Right ventricle myocardium inferior (tissue), 1 donor: ENCODE data around the gene CDKN1B. TPM values are rescaled to one million over a fixed set of nuclear protein-coding genes. Genes with fewer than 3 reads are reported as not detected.

Experiments
- ATAC-seq: fragments of 200-7000 bp; cut with Tn5 transposase; one replicate; pipeline ENCODE4 v1.9.1; 2020; ENCODE audit warnings: mild to moderate bottlenecking, moderate library complexity
- DNase-seq: peaks from one replicate; pipeline ENCODE4 v3.0.0; 2021; ENCODE audit errors: missing footprints
- intact Hi-C: fragments of 100-400 bp; cut with DNase I; formaldehyde crosslinking; loops from one replicate; pipeline ENCODE4 v1.11.0; 2022
- total RNA-seq: library from RNA; stranded (reverse); fragmentation: NEBNext Ultra II Directional; extraction: Animal tissue kit (Norgen Biotek cat#: 25700); gene quantifications from one replicate; pipeline ENCODE4 v1.2.1, GENCODE V29; 2021
- donor health status: DM: no; HTN: yes; CAD: no; lungs with severe emphysema.

The CDKN1B gene
- total RNA-seq, 1 donor from 2014 or later, result 38.0 TPM

- intact Hi-C loops, result no loop called here
- DNase-seq (no peak), ATAC-seq (no peak)
Measured at GRCh38 chr12:12720672-12721161, 3.5 kb downstream of the CDKN1B start.

- no peak for ATAC-seq
- DNase-seq, result no peak
- intact Hi-C loops, result no loop called here
Measured at GRCh38 chr12:12721176-12721751, 4.1 kb downstream of the CDKN1B start.

GRCh38 chr12:12721814-12722434 is 4.8 kb downstream of the CDKN1B start:
- intact Hi-C loops, result no loop called here
- ATAC-seq (no peak), DNase-seq (no peak)

GRCh38 chr12:12722435-12723148 is 5.4 kb downstream of the CDKN1B start:
- ATAC-seq (no peak), DNase-seq (no peak)
- intact Hi-C loops, result no loop called here

- ATAC-seq, result no peak
Measured at GRCh38 chr12:12723149-12723680, 6.0 kb downstream of the CDKN1B start.

GRCh38 chr12:12723681-12724420 is 6.7 kb downstream of the CDKN1B start:
- intact Hi-C loops, result loop anchor here (2.0 kb wide), 2 partner anchors 63 to 161 kb away; partner anchors contain the start of gene DUSP16
- ATAC-seq (peak; percentile 18), DNase-seq (peak; percentile 75)

More at GRCh38 chr12:12723149-12723680, 6.0 kb downstream of the CDKN1B start:
- intact Hi-C loops, result no loop called here
- no peak for DNase-seq

GRCh38 chr12:12724421-12725085 is 7.4 kb downstream of the CDKN1B start:
- peak; percentile 74 for DNase-seq
- no peak for ATAC-seq
- intact Hi-C loops, result loop anchor here (1.0 to 2.0 kb wide), 3 partner anchors 7 to 162 kb away; partner anchors contain the start of genes CDKN1B and DUSP16

GRCh38 chr12:12725086-12725955 is 8.2 kb downstream of the CDKN1B start:
- intact Hi-C loops, result loop anchor here (1.0 to 2.0 kb wide), 3 partner anchors 8 to 163 kb away; partner anchors contain the start of genes CDKN1B and DUSP16
- ATAC-seq (peak; percentile 89), DNase-seq (peak; percentile 98)

- intact Hi-C loops, result loop anchor here (1.0 to 2.0 kb wide), 3 partner anchors 9 to 163 kb away; partner anchors contain the start of genes CDKN1B and DUSP16
- no peak for ATAC-seq
- DNase-seq, result no peak
Measured at GRCh38 chr12:12725956-12726554, 8.9 kb downstream of the CDKN1B start.

- no peak for ATAC-seq
- intact Hi-C loops, result no loop called here
- no peak for DNase-seq
Measured at GRCh38 chr12:12726555-12727093, 9.5 kb downstream of the CDKN1B start.

- intact Hi-C loops, result no loop called here
- no peak for DNase-seq
Measured at GRCh38 chr12:12731178-12731577, 14.0 kb downstream of the CDKN1B start.

GRCh38 chr12:12731785-12732184 is 14.6 kb downstream of the CDKN1B start:
- DNase-seq (no peak), ATAC-seq (no peak)
- intact Hi-C loops, result no loop called here

More at GRCh38 chr12:12731178-12731577, 14.0 kb downstream of the CDKN1B start:
- ATAC-seq, result no peak

GRCh38 chr12:12733118-12733517 is 15.9 kb downstream of the CDKN1B start:
- ATAC-seq, result no peak
- DNase-seq, result no peak
- intact Hi-C loops, result no loop called here

GRCh38 chr12:12734054-12734453 is 16.9 kb downstream of the CDKN1B start:
- no peak for ATAC-seq
- intact Hi-C loops, result no loop called here
- no peak for DNase-seq

- no peak for ATAC-seq
- DNase-seq, result no peak
- intact Hi-C loops, result no loop called here
Measured at GRCh38 chr12:12734561-12735071, 17.4 kb downstream of the CDKN1B start.

GRCh38 chr12:12735301-12735700 is 18.1 kb downstream of the CDKN1B start:
- DNase-seq, result no peak
- intact Hi-C loops, result no loop called here
- no peak for ATAC-seq
